ENCODE data around the gene CCDC57. TPM values are rescaled to one million over a fixed set of nuclear protein-coding genes. Genes with fewer than 3 reads are reported as not detected.

The CCDC57 gene
- total and polyA plus RNA-seq, 2 of the 8 experiments (the other 6 are each of a cell fraction or from before 2014, with no cell fraction given), result 8.4 to 12.9 TPM

DNA sequence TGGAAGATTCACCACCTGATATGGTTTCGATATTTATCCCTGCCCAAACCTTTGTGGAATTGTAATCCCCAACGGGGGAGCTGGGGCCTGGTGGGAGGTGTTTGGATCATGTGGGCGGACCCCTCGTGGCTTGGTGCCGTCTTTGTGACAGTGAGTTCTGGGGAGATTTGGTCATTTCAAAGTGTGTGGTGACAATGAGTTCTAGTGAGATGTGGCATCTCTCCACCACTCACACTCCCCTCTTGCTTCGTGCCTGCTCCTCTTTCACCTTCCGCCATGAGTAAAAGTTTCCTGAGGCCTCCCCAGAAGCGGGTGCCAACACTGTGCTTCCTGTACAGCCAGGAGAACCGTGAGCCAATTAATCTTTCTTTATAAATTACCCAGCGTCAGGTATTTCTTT, 9.7 kb downstream of the CCDC57 start:
- ChIA-PET POLR2A (ENCODE audit: partially characterized antibody) (no interaction called here), CTCF (ENCODE audit: partially characterized antibody) (interaction anchor here (1.2 to 1.5 kb wide), 2 partner anchors 9 to 172 kb away, joined by 4 read pairs; no protein-coding TSS in a partner anchor)
- DNase-seq (ENCODE audit: low read depth in 1 of 2, low spot score in 2 of 2), result no peak
- Histone ChIP-seq H4K20me1 (replicated peaks in 1 of 2; ENCODE audit: control insufficient read depth in 1 of 2, insufficient read depth in 2 of 2, low read length in 2 of 2) (peaks cover 3 to 11% of the 10 kb centered on the region in 2 experiments), H2AFZ (ENCODE audit: low read length) (no peak overlapping the region), H3K4me1 (replicated peaks in 1 of 4; ENCODE audit: control insufficient read depth in 3 of 4, insufficient read depth in 4 of 4, low read length in 3 of 4) (peaks cover 0 to 2% (median 2%) of the 10 kb centered on the region in 4 experiments; a peak in 3 of 7 replicates), H2BK120ac (replicated peaks; ENCODE audit: low read depth, low read length) (no peak overlapping the region), H3K4me2 (ENCODE audit: insufficient read depth in 1 of 2, low read depth in 2 of 2, low read length in 2 of 2) (no peak overlapping the region), H3K4ac (replicated peaks; ENCODE audit: insufficient read length, low read depth, low read length) (no peak overlapping the region), H3K27ac (ENCODE audit: low read depth, low read length) (no peak overlapping the region), H2BK20ac (ENCODE audit: low read length) (no peak overlapping the region), H3K27me3 (replicated peaks in 1 of 4; ENCODE audit: control insufficient read depth in 3 of 4, extremely low read depth in 1 of 4, insufficient read depth in 3 of 4, low read length in 3 of 4) (no peaks in the 10 kb centered on the region), H2BK12ac (ENCODE audit: low read depth, low read length) (no peak overlapping the region), H3K18ac (ENCODE audit: extremely low read depth, low read length) (no peak overlapping the region), H2AK5ac (ENCODE audit: low read depth, low read length) (no peak overlapping the region), H2BK5ac (ENCODE audit: low read depth, low read length) (no peak overlapping the region), H4K8ac (ENCODE audit: extremely low read depth, insufficient read depth, low read length) (no peak overlapping the region), H3K14ac (ENCODE audit: insufficient read length) (no peak overlapping the region), H4K5ac (ENCODE audit: insufficient read length, low read depth, low read length) (no peak overlapping the region), H3K79me2 (ENCODE audit: control insufficient read depth in 1 of 2, insufficient read depth in 2 of 2, low read length in 2 of 2) (no peaks in the 10 kb centered on the region), H3K23ac (ENCODE audit: insufficient read length) (no peak overlapping the region), H3K36me3 (ENCODE audit: control insufficient read depth in 2 of 4, insufficient read depth in 4 of 4, low read length in 3 of 4) (peaks cover 0 to 2% (median 0%) of the 10 kb centered on the region in 4 experiments; a peak in 2 of 8 replicates), H2BK15ac (ENCODE audit: low read length) (no peak overlapping the region), H3K4me3 (ENCODE audit: extremely low read depth in 1 of 4, insufficient read depth in 2 of 4, low read depth in 3 of 4, low read length in 4 of 4) (no peak overlapping the region), H3K56ac (replicated peaks; ENCODE audit: insufficient read length, low read depth, low read length) (no peak overlapping the region), H3K23me2 (ENCODE audit: low read depth, low read length) (no peaks in the 10 kb centered on the region), H3K79me1 (ENCODE audit: low read depth, low read length) (no peaks in the 10 kb centered on the region; the same call in 1 of the 2 replicates), H4K91ac (replicated peaks; ENCODE audit: insufficient read length, low read length) (no peak overlapping the region), H3K9ac (replicated peaks in 1 of 4; ENCODE audit: extremely low read depth in 1 of 4, low read depth in 3 of 4, low read length in 3 of 4) (no peak overlapping the region), H3K9me3 (ENCODE audit: insufficient read depth in 2 of 2, low read depth in 1 of 2, low read length in 1 of 2) (no peaks in the 10 kb centered on the region)
- 89% methylated on average over 10 of the region's 10 CpGs; no CpG with 5 or more reads in 1 of the 2 experiments for WGBS, 2 experiments (ENCODE audit: extremely low coverage in 1 of 2, insufficient coverage in 1 of 2, insufficient read length in 1 of 2, insufficient replicate concordance in 2 of 2, low coverage in 1 of 2, low lambda C conversion rate in 2 of 2, missing lambda C conversion rate in 1 of 2)
- FAIRE-seq, result no peak
- no peak for TF ChIP-seq HDAC6 (IDR thresholded peaks at IDR 0.05; ENCODE audit: low read depth, low read length)
